B cell (primary cell): ENCODE measurements around the gene OTOL1. TPM values are rescaled to one million over a fixed set of nuclear protein-coding genes. Genes with fewer than 3 reads are reported as not detected.

Experiments used
- ATAC-seq: fragments of 200-7000 bp; cut with Tn5 transposase; one replicate; pipeline ENCODE4 v1.10.0; 2021; ENCODE audit warnings: low read depth, mild to moderate bottlenecking, moderate number of reproducible peaks, moderate library complexity
- CTCF ChIA-PET: fragments of 350-600 bp; sonication (Branson Sonifier 250); formaldehyde crosslinking; loops from one replicate; lab custom pipeline; 2021; ENCODE audit warnings: antibody characterized with exemption, inconsistent platforms; lab: Charles Lee
- POLR2A ChIA-PET: fragments of 350-600 bp; sonication (Branson Sonifier 250); formaldehyde crosslinking; loops from one replicate; lab custom pipeline; 2021; ENCODE audit warnings: antibody characterized with exemption; lab: Charles Lee
- DNase-seq: peaks from one replicate; pipeline ENCODE4 v3.0.0; 2013
- H2AFZ ChIP-seq: 2 replicates; pipeline ENCODE4 v1.6.1; 2012; ENCODE audit warnings: mild to moderate bottlenecking, low read depth, low read length; ENCODE audit not compliant: insufficient read depth, poor library complexity, severe bottlenecking
- H3K27ac ChIP-seq, 2 donors: 1 replicate in 1 of 2; 2 replicates in 1 of 2; pipeline ENCODE4 v1.5.1; 2012 to 2013; ENCODE audit warnings: low read length in 2 of 2, mild to moderate bottlenecking in 2 of 2, moderate library complexity in 1 of 2
- H3K27me3 ChIP-seq, 4 experiments: fragments of 200-600 bp in 1 of 4; sonication (generic) in 1 of 4; replicated peaks in 1 of 4; 1 replicate in 2 of 4; 2 replicates in 2 of 4; pipeline versions ENCODE4 v1.6.1 to v1.7.0; 2013 to 2016; ENCODE audit warnings: low read length in 3 of 4, mild to moderate bottlenecking in 2 of 4, mixed read lengths in 1 of 4, moderate library complexity in 1 of 4; ENCODE audit not compliant: insufficient read depth in 4 of 4, control insufficient read depth in 3 of 4; ENCODE audit errors: control extremely low read depth in 1 of 4
- H3K36me3 ChIP-seq, 2 experiments: replicated peaks in 1 of 2; 1 replicate in 1 of 2; 2 replicates in 1 of 2; pipeline versions ENCODE4 v1.6.1 to v1.7.1; 2013; ENCODE audit warnings: low read length in 1 of 2; ENCODE audit not compliant: insufficient read depth in 2 of 2, control insufficient read depth in 1 of 2; ENCODE audit errors: control extremely low read depth in 1 of 2, extremely low read depth in 1 of 2
- H3K4me1 ChIP-seq, 2 donors: fragments of 200-600 bp in 1 of 2; sonication (generic) in 1 of 2; 1 replicate in 1 of 2; 2 replicates in 1 of 2; pipeline versions ENCODE4 v1.5.1 to v1.6.1; 2013 to 2017; ENCODE audit warnings: low read length in 2 of 2; ENCODE audit not compliant: control insufficient read depth in 2 of 2, insufficient read depth in 2 of 2
- H3K4me2 ChIP-seq: replicated peaks from 2 replicates; pipeline ENCODE3; 2012; ENCODE audit warnings: mild to moderate bottlenecking, low read depth, low read length; ENCODE audit not compliant: poor library complexity, severe bottlenecking
- H3K4me3 ChIP-seq, 5 experiments: fragments of 200-600 bp in 1 of 5; sonication (generic) in 1 of 5; 1 replicate in 3 of 5; 2 replicates in 2 of 5; pipeline versions ENCODE4 v1.5.1 to v1.7.0; 2011 to 2016; ENCODE audit warnings: low read length in 4 of 5, mild to moderate bottlenecking in 4 of 5, low read depth in 2 of 5, control low read depth in 1 of 5, moderate library complexity in 1 of 5; ENCODE audit not compliant: insufficient read depth in 1 of 5; ENCODE audit errors: control extremely low read depth in 1 of 5, extremely low read depth in 1 of 5
- H3K79me2 ChIP-seq: fragments of 200-600 bp; sonication (generic); one replicate; pipeline ENCODE4 v1.6.0; 2016; ENCODE audit warnings: low read length; ENCODE audit not compliant: control insufficient read depth, insufficient read depth
- H3K9ac ChIP-seq: fragments of 200-600 bp; sonication (generic); 2 replicates; pipeline ENCODE4 v1.6.1; 2017; ENCODE audit warnings: mild to moderate bottlenecking, low read length, moderate library complexity
- H3K9me3 ChIP-seq, 3 donors: one replicate each; pipeline versions ENCODE4 v1.6.1 to v1.7.1; 2013; ENCODE audit warnings: low read length in 2 of 3; ENCODE audit not compliant: control insufficient read depth in 2 of 3, insufficient read depth in 1 of 3; ENCODE audit errors: control extremely low read depth in 1 of 3
- H4K20me1 ChIP-seq: 2 replicates; pipeline ENCODE4 v1.6.0; 2012; ENCODE audit warnings: mild to moderate bottlenecking, low read length; ENCODE audit not compliant: insufficient read depth, control insufficient read depth, poor library complexity, severe bottlenecking
- H3K27ac Mint-ChIP-seq: one replicate; pipeline ENCODE4 v1.8.0; 2021; ENCODE audit warnings: mixed read lengths
- H3K27me3 Mint-ChIP-seq: one replicate; pipeline ENCODE4 v1.8.0; 2021; ENCODE audit warnings: mixed read lengths
- H3K4me1 Mint-ChIP-seq: one replicate; pipeline ENCODE4 v1.8.0; 2021; ENCODE audit warnings: mixed read lengths
- H3K4me3 Mint-ChIP-seq: one replicate; pipeline ENCODE4 v1.8.0; 2021; ENCODE audit warnings: mixed read lengths
- H3K9me3 Mint-ChIP-seq: one replicate; pipeline ENCODE4 v1.8.0; 2022; ENCODE audit warnings: mixed read lengths; ENCODE audit not compliant: insufficient read depth
- EZH2 ChIP-seq: IDR thresholded peaks from 2 replicates; pipeline ENCODE4 v1.6.1; 2012; ENCODE audit warnings: borderline replicate concordance, low read depth, mild to moderate bottlenecking, moderate library complexity, low read length; ENCODE audit not compliant: insufficient read depth, poor library complexity, severe bottlenecking
- WGBS: methylation state at CpG from one replicate; pipeline ENCODE4 v1.1.5; 2013; ENCODE audit warnings: missing lambda C conversion rate; ENCODE audit not compliant: insufficient coverage; 5-methylcytosine and 5-hydroxymethylcytosine counted together
- intact Hi-C: fragments of 100-400 bp; cut with micrococcal nuclease; formaldehyde crosslinking; loops from one replicate; pipeline ENCODE4 v1.10.0; 2022
- polyA plus RNA-seq: library from polyadenylated mRNA; depleted of rRNA; stranded (reverse); fragments of >200 nt; gene quantifications from 2 replicates; pipeline ENCODE4 v1.2.3, GENCODE V29; 2012
- total RNA-seq, 2 donors: library from RNA; stranded (reverse); fragments of 120-200 nt in 1 of 2; gene quantifications; 1 replicate in 1 of 2; 2 replicates in 1 of 2; pipeline versions ENCODE4 v1.2.3 to v1.2.4, GENCODE V29; 2013 to 2022
- TF ChIP-seq, protein P1 (sequence below): fragments of 200-600 bp; IDR thresholded peaks from one replicate; pipeline ENCODE4 v1.8.0; 2022; ENCODE audit warnings: antibody characterized with exemption, mild to moderate bottlenecking

Gene OTOL1
- total and polyA plus RNA-seq, 2 donors (not counting 1 experiment from before 2014, with no cell fraction given) = not detected

- Histone ChIP-seq H3K36me3 (no peaks in the 10 kb centered on the region), H3K27ac (no peak overlapping the region), H3K4me2 (no peak overlapping the region), H3K79me2 (no peaks in the 10 kb centered on the region), H3K27me3 (peaks cover 0 to 4% (median 0%) of the 10 kb centered on the region in 4 experiments), H3K9me3 (peaks cover 0 to under 1% (median 0%) of the 10 kb centered on the region in 3 donors), H3K4me1 (no peaks in the 10 kb centered on the region), H3K4me3 (no peak overlapping the region), H4K20me1 (no peaks in the 10 kb centered on the region), H2AFZ (no peak overlapping the region), H3K9ac (no peak overlapping the region)
- no peak for ATAC-seq
- POLR2A ChIA-PET = no interaction called here
- CTCF ChIA-PET = no interaction called here
- DNase-seq = no peak
- Mint-ChIP-seq H3K27me3 (no peaks in the 10 kb centered on the region), H3K4me1 (no peaks in the 10 kb centered on the region), H3K4me3 (no peak overlapping the region), H3K27ac (no peak overlapping the region), H3K9me3 (no peaks in the 10 kb centered on the region)
- intact Hi-C loops = no loop called here
- TF ChIP-seq, protein P1, sequence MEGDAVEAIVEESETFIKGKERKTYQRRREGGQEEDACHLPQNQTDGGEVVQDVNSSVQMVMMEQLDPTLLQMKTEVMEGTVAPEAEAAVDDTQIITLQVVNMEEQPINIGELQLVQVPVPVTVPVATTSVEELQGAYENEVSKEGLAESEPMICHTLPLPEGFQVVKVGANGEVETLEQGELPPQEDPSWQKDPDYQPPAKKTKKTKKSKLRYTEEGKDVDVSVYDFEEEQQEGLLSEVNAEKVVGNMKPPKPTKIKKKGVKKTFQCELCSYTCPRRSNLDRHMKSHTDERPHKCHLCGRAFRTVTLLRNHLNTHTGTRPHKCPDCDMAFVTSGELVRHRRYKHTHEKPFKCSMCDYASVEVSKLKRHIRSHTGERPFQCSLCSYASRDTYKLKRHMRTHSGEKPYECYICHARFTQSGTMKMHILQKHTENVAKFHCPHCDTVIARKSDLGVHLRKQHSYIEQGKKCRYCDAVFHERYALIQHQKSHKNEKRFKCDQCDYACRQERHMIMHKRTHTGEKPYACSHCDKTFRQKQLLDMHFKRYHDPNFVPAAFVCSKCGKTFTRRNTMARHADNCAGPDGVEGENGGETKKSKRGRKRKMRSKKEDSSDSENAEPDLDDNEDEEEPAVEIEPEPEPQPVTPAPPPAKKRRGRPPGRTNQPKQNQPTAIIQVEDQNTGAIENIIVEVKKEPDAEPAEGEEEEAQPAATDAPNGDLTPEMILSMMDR = no peak
- no peak for TF ChIP-seq EZH2
- WGBS = 82% methylated on average over 1 of the region's 2 CpGs
Observed at GRCh38 chr3:161452179-161452578, 44.4 kb upstream of the OTOL1 start.

GRCh38 chr3:161454615-161455014 lies 42.0 kb upstream of the OTOL1 start:
- POLR2A ChIA-PET = no interaction called here
- Mint-ChIP-seq H3K27me3 (no peaks in the 10 kb centered on the region), H3K27ac (no peak overlapping the region), H3K4me3 (no peak overlapping the region), H3K4me1 (no peaks in the 10 kb centered on the region), H3K9me3 (no peaks in the 10 kb centered on the region)
- intact Hi-C loops = no loop called here
- CTCF ChIA-PET = no interaction called here
- no peak overlapping the region for H3K4me2 ChIP-seq
- no peak overlapping the region for H2AFZ ChIP-seq
- ATAC-seq (no peak), DNase-seq (no peak)
- WGBS = 100% methylated on average over 1 of the region's 2 CpGs
- H3K4me3 ChIP-seq = no peak overlapping the region
- H3K27ac ChIP-seq = no peak overlapping the region
- no peak overlapping the region for H3K9ac ChIP-seq
- H3K4me1 ChIP-seq = no peaks in the 10 kb centered on the region
- TF ChIP-seq EZH2 = no peak
- TF ChIP-seq, protein P1 = no peak
- H3K27me3 ChIP-seq = peaks cover 0 to 4% (median 0%) of the 10 kb centered on the region in 4 experiments
- no peaks in the 10 kb centered on the region for H3K79me2 ChIP-seq
- H3K36me3 ChIP-seq = no peaks in the 10 kb centered on the region
- H4K20me1 ChIP-seq = no peaks in the 10 kb centered on the region
- H3K9me3 ChIP-seq = peaks cover 0 to 1% (median 0%) of the 10 kb centered on the region in 3 donors
